Measurements from ENCODE around the gene CACNA2D2. TPM values are rescaled to one million over a fixed set of nuclear protein-coding genes. Genes with fewer than 3 reads are reported as not detected.

CACNA2D2 gene
- total and polyA plus RNA-seq, 2 of the 4 experiments (the other 2 are of a cell fraction), result 0.15 TPM; not detected in 1

- POLR2A ChIA-PET (ENCODE audit: unreplicated experiment), result no interaction called here
- Histone ChIP-seq H3K79me1 (ENCODE audit: low read depth in 1 of 2, low read length in 2 of 2) (no peaks in the 10 kb centered on the region), H3K27me3 (ENCODE audit: control insufficient read depth, insufficient read depth, low read length) (peaks cover 15% of the 10 kb centered on the region; the same call in 1 of the 2 replicates), H3K36me3 (ENCODE audit: control insufficient read depth, insufficient read depth, low read length) (no peaks in the 10 kb centered on the region), H4K20me1 (ENCODE audit: insufficient read depth, low read length) (no peaks in the 10 kb centered on the region), H3K14ac (replicated peaks; ENCODE audit: low read depth, low read length) (no peak overlapping the region), H2BK120ac (ENCODE audit: low read depth, low read length) (no peak overlapping the region), H2AFZ (replicated peaks; ENCODE audit: low read length, poor library complexity) (no peak overlapping the region), H3K9me1 (ENCODE audit: insufficient read depth, low read length) (no peaks in the 10 kb centered on the region), H3K56ac (ENCODE audit: extremely low read depth, insufficient read depth, low read length) (no peak overlapping the region), H3K4me2 (ENCODE audit: low read depth, low read length) (no peak overlapping the region), H3K4me3 (ENCODE audit: insufficient read depth, low read depth, low read length) (no peak overlapping the region), H3K23ac (ENCODE audit: low read depth, low read length) (no peak overlapping the region), H4K5ac (ENCODE audit: low read depth, low read length) (no peak overlapping the region), H2BK5ac (ENCODE audit: low read depth, low read length, poor library complexity, severe bottlenecking) (no peak overlapping the region), H2AK5ac (ENCODE audit: low read depth, low read length) (no peak overlapping the region), H3K27ac (ENCODE audit: insufficient read depth, low read length) (no peak overlapping the region), H4K91ac (ENCODE audit: insufficient read depth, low read depth, low read length) (no peak overlapping the region), H3K18ac (ENCODE audit: low read depth, low read length) (no peak overlapping the region), H3K4me1 (ENCODE audit: control insufficient read depth, insufficient read depth, low read length) (no peaks in the 10 kb centered on the region), H3K9ac (ENCODE audit: low read depth, low read length) (no peak overlapping the region), H2AK9ac (replicated peaks; ENCODE audit: low read depth, low read length, poor library complexity) (no peak overlapping the region), H3K9me3 (ENCODE audit: control insufficient read depth, insufficient read depth, low read length) (no peaks in the 10 kb centered on the region; the same call in 1 of the 2 replicates), H2BK20ac (ENCODE audit: low read depth, low read length) (no peak overlapping the region), H2BK15ac (ENCODE audit: low read depth, low read length) (no peak overlapping the region), H4K8ac (ENCODE audit: low read depth in 2 of 2, low read length in 2 of 2) (no peak overlapping the region), H3K4ac (ENCODE audit: low read depth, low read length) (no peak overlapping the region)
- TF ChIP-seq USF2 (IDR thresholded peaks at IDR 0.05; ENCODE audit: low read depth, low read length) (no peak), MAFK (IDR thresholded peaks at IDR 0.05; ENCODE audit: low read depth, low read length) (no peak), BHLHE40 (IDR thresholded peaks at IDR 0.05; ENCODE audit: low read depth, low read length) (no peak), NFE2L2 (IDR thresholded peaks at IDR 0.05; ENCODE audit: low read depth, low read length) (no peak), MAZ (IDR thresholded peaks at IDR 0.05; ENCODE audit: borderline replicate concordance, low read depth, low read length) (no peak), MXI1 (IDR thresholded peaks at IDR 0.05; ENCODE audit: borderline replicate concordance, low read depth, low read length) (no peak), POLR2A (IDR thresholded peaks at IDR 0.05; ENCODE audit: low read depth, low read length) (no peak), FOS (IDR thresholded peaks at IDR 0.05; ENCODE audit: low read depth, low read length) (no peak), RCOR1 (IDR thresholded peaks at IDR 0.05; ENCODE audit: insufficient replicate concordance, low read length) (no peak), RAD21 (IDR thresholded peaks at IDR 0.05; ENCODE audit: low read length) (no peak), RFX5 (IDR thresholded peaks at IDR 0.05; ENCODE audit: low read depth, low read length) (no peak), ELK1 (IDR thresholded peaks at IDR 0.05; ENCODE audit: borderline replicate concordance, low read depth, low read length) (no peak), CHD1 (IDR thresholded peaks at IDR 0.05; ENCODE audit: low read depth, low read length) (no peak), SMC3 (IDR thresholded peaks at IDR 0.05; ENCODE audit: low read depth, low read length) (no peak), CEBPB (IDR thresholded peaks at IDR 0.05; ENCODE audit: low read depth, low read length) (no peak)
- TF ChIP-seq, protein P1, sequence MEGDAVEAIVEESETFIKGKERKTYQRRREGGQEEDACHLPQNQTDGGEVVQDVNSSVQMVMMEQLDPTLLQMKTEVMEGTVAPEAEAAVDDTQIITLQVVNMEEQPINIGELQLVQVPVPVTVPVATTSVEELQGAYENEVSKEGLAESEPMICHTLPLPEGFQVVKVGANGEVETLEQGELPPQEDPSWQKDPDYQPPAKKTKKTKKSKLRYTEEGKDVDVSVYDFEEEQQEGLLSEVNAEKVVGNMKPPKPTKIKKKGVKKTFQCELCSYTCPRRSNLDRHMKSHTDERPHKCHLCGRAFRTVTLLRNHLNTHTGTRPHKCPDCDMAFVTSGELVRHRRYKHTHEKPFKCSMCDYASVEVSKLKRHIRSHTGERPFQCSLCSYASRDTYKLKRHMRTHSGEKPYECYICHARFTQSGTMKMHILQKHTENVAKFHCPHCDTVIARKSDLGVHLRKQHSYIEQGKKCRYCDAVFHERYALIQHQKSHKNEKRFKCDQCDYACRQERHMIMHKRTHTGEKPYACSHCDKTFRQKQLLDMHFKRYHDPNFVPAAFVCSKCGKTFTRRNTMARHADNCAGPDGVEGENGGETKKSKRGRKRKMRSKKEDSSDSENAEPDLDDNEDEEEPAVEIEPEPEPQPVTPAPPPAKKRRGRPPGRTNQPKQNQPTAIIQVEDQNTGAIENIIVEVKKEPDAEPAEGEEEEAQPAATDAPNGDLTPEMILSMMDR (conservative IDR thresholded peaks at IDR 0.05; ENCODE audit: low read depth, low read length), result no peak
- BruUV-seq (replicated peaks), result no TSS peak
- no CpG with 5 or more reads among the region's 1 CpG for WGBS, 2 experiments (ENCODE audit: extremely low coverage in 2 of 2, insufficient read length in 1 of 2)
- intact Hi-C loops (cut with micrococcal nuclease), result no loop called here
- in situ Hi-C loops (cut with MboI; ENCODE audit: low sequenced_read_pairs), result no loop called here
- dilution Hi-C loops (cut with HindIII; ENCODE audit: low sequenced_read_pairs, unreplicated experiment), result no loop called here
- ATAC-seq (ENCODE audit: low read depth), result no peak
- CTCF ChIA-PET, result no interaction called here
- DNase-seq, result no peak
These were observed 13.0 kb downstream of the CACNA2D2 start for GRCh38 chr3:50490424-50490823.
